Endothelial cell of umbilical vein (primary cell): Measurements from ENCODE around the gene RASAL1.

Experiments used
- CTCF ChIP-seq, 2 donors: IDR thresholded peaks; 1 replicate in 1 of 2; 2 replicates in 1 of 2; pipeline ENCODE4 v1.5.1; 2011; ENCODE audit warnings: low read length in 2 of 2, mild to moderate bottlenecking in 2 of 2, moderate library complexity in 2 of 2, control low read depth in 1 of 2, inconsistent platforms in 1 of 2, low read depth in 1 of 2; ENCODE audit not compliant: insufficient read depth in 1 of 2; ENCODE audit errors: extremely low read depth in 1 of 2
- EZH2 ChIP-seq: IDR thresholded peaks from 2 replicates; pipeline ENCODE4 v1.6.1; 2012; ENCODE audit warnings: borderline replicate concordance, low read depth, mild to moderate bottlenecking, moderate library complexity, low read length, inconsistent platforms; ENCODE audit not compliant: severe bottlenecking
- FOS ChIP-seq: IDR thresholded peaks from 2 replicates; pipeline ENCODE4 v1.6.1; 2011; ENCODE audit warnings: mild to moderate bottlenecking, low read length, moderate library complexity, borderline replicate concordance; ENCODE audit not compliant: insufficient read depth
- JUN ChIP-seq: IDR thresholded peaks from 2 replicates; pipeline ENCODE4 v1.6.1; 2011; ENCODE audit warnings: borderline replicate concordance, low read depth; ENCODE audit not compliant: insufficient read length, insufficient read depth
- MAX ChIP-seq: IDR thresholded peaks from 2 replicates; pipeline ENCODE4 v1.6.1; 2011; ENCODE audit not compliant: insufficient read depth, insufficient read length
- POLR2A ChIP-seq: IDR thresholded peaks from 2 replicates; pipeline ENCODE4 v1.6.1; 2012; ENCODE audit warnings: low read depth, mild to moderate bottlenecking, control low read depth, low read length
- POLR2AphosphoS5 ChIP-seq: IDR thresholded peaks from 2 replicates; pipeline ENCODE4 v1.6.1; 2012; ENCODE audit warnings: low read depth, mild to moderate bottlenecking, control low read depth, low read length, moderate library complexity; ENCODE audit not compliant: insufficient read depth

- TF ChIP-seq EZH2 = no peak
- TF ChIP-seq CTCF (IDR thresholded peaks at IDR 0.05; ENCODE audit: extremely low read depth in 1 of 2, insufficient read depth in 1 of 2, low read depth in 1 of 2, low read length in 2 of 2) = no peak
- TF ChIP-seq FOS = no peak
- TF ChIP-seq POLR2A = no peak
- TF ChIP-seq JUN = no peak
- TF ChIP-seq POLR2AphosphoS5 = no peak
- no peak for TF ChIP-seq MAX
These were observed 32.3 kb upstream of the RASAL1 start for GRCh38 chr12:113167868-113168267.
